Right lobe of liver (tissue), 4 donors: Measurements from ENCODE around the gene NFE2L3.

Experiments used
- POLR2A ChIP-seq: fragments of 450-650 bp; IDR thresholded peaks from one replicate; pipeline ENCODE4 v1.6.1; 2017; ENCODE audit warnings: antibody characterized with exemption, mild to moderate bottlenecking
- TF ChIP-seq, protein P1 (sequence below), 4 donors: fragments of 200-600 bp in 3 of 4; fragments of 450-650 bp in 1 of 4; IDR thresholded peaks; one replicate each; pipeline versions ENCODE4 v1.5.1 to v1.8.0; 2016 to 2022; ENCODE audit warnings: antibody characterized with exemption in 4 of 4, mild to moderate bottlenecking in 2 of 4
- donor health status: DM: no; HTN: no; CAD: no.
- donor health status: DM: no; HTN: no; CAD: no.
- donor health status: DM: no; HTN: yes; CAD: no.

GRCh38 chr7:26103596-26103995 is 48.4 kb upstream of the NFE2L3 start:
- TF ChIP-seq, protein P1, sequence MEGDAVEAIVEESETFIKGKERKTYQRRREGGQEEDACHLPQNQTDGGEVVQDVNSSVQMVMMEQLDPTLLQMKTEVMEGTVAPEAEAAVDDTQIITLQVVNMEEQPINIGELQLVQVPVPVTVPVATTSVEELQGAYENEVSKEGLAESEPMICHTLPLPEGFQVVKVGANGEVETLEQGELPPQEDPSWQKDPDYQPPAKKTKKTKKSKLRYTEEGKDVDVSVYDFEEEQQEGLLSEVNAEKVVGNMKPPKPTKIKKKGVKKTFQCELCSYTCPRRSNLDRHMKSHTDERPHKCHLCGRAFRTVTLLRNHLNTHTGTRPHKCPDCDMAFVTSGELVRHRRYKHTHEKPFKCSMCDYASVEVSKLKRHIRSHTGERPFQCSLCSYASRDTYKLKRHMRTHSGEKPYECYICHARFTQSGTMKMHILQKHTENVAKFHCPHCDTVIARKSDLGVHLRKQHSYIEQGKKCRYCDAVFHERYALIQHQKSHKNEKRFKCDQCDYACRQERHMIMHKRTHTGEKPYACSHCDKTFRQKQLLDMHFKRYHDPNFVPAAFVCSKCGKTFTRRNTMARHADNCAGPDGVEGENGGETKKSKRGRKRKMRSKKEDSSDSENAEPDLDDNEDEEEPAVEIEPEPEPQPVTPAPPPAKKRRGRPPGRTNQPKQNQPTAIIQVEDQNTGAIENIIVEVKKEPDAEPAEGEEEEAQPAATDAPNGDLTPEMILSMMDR (IDR thresholded peaks at IDR 0.05) = no peak
- TF ChIP-seq POLR2A = no peak
